ENCODE measurements around the gene SPEN.

DNA sequence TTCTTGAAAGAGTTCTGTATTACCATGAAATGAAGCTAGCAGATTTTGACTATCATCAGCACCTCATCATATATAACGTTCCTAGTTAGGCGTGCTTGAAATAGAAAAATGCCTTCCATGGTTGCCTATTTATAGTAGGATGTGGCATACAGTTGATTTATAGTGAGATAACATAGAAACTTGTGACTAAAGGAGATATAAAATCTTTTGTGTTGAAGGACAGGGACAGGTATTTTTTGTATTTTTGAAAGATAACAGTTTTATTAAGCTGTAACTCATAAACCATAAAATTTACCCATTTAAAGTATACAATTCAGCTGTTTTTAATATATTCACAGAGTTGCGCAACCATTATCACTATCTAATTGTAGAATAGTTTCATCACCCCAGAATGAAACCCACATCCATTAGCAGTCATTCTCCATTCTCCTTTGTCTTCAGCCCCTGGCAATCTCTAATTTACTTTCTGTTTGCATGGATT is 19.3 kb downstream of the SPEN start:
- TF ChIP-seq, protein P1, sequence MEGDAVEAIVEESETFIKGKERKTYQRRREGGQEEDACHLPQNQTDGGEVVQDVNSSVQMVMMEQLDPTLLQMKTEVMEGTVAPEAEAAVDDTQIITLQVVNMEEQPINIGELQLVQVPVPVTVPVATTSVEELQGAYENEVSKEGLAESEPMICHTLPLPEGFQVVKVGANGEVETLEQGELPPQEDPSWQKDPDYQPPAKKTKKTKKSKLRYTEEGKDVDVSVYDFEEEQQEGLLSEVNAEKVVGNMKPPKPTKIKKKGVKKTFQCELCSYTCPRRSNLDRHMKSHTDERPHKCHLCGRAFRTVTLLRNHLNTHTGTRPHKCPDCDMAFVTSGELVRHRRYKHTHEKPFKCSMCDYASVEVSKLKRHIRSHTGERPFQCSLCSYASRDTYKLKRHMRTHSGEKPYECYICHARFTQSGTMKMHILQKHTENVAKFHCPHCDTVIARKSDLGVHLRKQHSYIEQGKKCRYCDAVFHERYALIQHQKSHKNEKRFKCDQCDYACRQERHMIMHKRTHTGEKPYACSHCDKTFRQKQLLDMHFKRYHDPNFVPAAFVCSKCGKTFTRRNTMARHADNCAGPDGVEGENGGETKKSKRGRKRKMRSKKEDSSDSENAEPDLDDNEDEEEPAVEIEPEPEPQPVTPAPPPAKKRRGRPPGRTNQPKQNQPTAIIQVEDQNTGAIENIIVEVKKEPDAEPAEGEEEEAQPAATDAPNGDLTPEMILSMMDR (IDR thresholded peaks at IDR 0.05) = no peak
- no peak for TF ChIP-seq ZFX (IDR thresholded peaks at IDR 0.05; ENCODE audit: borderline replicate concordance)

Data from 22Rv1 (cell line).